Left lobe of liver (tissue), 2 donors: ENCODE data around the gene RERE. TPM values are rescaled to one million over a fixed set of nuclear protein-coding genes. Genes with fewer than 3 reads are reported as not detected.

ENCODE experiments used
- ATAC-seq: fragments of 200-7000 bp; cut with Tn5 transposase; one replicate; pipeline ENCODE4 v1.9.1; 2020; ENCODE audit warnings: mild to moderate bottlenecking, moderate library complexity
- DNase-seq: peaks from one replicate; pipeline ENCODE4 v3.0.0-alpha.2; 2020; ENCODE audit warnings: low spot score
- total RNA-seq: library from RNA; stranded (reverse); gene quantifications from one replicate; pipeline ENCODE4 v1.2.1, GENCODE V29; 2021
- donor health status: DM: no; HTN: no; CAD: no; lungs with moderate emphysema.
- donor health status: DM: no; HTN: yes; CAD: no.

Gene RERE
- total RNA-seq, 1 donor from 2014 or later, result 30.9 TPM

DNA sequence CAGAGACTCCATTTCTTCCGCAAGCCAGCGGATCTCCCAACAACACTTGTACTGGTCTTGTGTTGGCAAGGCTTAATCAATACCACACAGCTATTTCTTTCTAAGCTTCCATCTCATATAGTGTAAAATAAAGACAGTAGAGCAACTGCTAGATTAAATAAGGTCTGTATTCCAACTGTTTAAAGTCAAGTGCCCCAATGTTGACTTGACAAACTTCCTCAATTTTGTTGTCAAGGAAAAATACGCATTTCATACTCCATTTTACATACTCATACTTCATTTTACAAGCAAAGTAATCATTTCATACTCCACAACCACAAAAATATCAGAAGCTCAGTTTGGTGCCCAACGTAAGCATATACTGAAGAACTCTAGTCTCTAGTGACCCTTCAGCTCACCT lies 143.0 kb downstream of the RERE start:
- DNase-seq, result no peak
- no peak for ATAC-seq

DNA sequence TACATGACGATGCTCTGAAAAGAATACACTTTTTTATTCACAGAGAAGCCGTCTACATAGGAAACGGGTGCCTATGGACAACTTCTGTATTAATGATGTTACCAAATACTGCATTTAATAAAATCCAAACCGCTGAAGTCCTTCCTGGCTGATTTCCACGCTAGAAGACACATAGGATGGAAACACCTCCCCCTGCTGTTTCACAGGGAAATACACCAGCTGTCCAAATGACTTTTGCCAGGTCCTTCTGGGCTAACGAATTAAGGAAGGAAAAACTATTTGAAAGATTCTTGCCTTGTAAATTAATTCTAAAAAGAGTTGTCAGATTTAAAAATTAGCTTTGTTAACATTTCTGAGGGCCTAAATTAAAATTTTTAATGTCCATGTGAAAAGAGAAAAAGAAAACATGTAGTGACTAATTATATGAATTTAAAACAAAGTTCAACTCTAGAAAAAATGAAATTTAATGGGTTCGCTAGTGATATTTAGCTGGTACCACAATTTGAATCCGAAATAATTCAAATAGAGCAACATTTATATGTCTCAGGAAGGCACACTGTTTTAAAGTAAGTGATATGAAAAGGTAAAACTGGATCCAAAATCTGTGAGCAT lies 146.0 kb downstream of the RERE start:
- ATAC-seq (peak; percentile 80), DNase-seq (no peak)

- DNase-seq (no peak), ATAC-seq (no peak)
Measured at GRCh38 chr1:8670371-8670818, 147.0 kb downstream of the RERE start.

GRCh38 chr1:8669606-8670335 lies 147.7 kb downstream of the RERE start:
- DNase-seq (no peak), ATAC-seq (no peak)

- DNase-seq (no peak), ATAC-seq (peak; percentile 44)
Measured at GRCh38 chr1:8667869-8668594, 149.4 kb downstream of the RERE start.

DNA sequence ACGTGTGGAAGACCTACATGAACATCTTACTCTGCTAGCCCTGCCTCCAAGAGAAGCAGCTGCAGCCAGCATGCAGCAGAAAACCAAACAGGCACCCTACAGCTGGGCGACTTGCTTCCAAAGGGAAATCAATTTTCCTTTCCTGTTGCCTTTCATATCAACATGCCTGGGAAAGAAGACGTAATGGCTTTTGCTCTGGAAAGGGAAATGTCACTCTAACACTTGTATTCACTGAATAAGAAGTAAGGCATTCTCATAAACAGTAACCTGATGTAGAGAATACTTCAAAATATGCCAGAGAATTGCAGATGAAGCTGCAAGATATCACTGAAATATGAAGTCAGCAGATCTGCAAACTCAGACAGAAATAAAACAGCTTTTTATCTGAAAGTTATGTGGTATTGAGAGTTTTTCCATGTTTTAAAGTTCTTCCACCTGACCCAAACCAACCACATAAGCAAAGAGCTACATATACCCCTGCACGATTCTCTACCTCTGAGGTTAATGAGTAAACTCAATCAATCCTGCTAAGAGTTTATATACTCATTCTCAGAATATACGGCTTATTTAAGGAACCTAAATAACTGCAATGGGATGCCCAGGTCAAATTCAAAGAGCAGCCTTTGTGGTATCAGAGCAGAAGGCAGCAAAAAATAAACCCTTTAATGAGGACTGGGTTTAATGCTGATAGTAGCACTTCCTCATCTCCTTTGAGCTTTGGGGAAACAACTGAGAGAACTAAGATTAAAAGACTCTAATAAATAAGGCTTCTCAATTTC lies 150.9 kb downstream of the RERE start:
- ATAC-seq (peak; percentile 48), DNase-seq (no peak)

- DNase-seq (no peak), ATAC-seq (no peak)
Measured at GRCh38 chr1:8665833-8666232, 151.6 kb downstream of the RERE start.

- DNase-seq, result no peak
Measured at GRCh38 chr1:8664887-8665286, 152.6 kb downstream of the RERE start.

GRCh38 chr1:8663915-8664329 lies 153.5 kb downstream of the RERE start:
- ATAC-seq, result peak; percentile 78
- no peak for DNase-seq

More at GRCh38 chr1:8664887-8665286, 152.6 kb downstream of the RERE start:
- no peak for ATAC-seq

DNA sequence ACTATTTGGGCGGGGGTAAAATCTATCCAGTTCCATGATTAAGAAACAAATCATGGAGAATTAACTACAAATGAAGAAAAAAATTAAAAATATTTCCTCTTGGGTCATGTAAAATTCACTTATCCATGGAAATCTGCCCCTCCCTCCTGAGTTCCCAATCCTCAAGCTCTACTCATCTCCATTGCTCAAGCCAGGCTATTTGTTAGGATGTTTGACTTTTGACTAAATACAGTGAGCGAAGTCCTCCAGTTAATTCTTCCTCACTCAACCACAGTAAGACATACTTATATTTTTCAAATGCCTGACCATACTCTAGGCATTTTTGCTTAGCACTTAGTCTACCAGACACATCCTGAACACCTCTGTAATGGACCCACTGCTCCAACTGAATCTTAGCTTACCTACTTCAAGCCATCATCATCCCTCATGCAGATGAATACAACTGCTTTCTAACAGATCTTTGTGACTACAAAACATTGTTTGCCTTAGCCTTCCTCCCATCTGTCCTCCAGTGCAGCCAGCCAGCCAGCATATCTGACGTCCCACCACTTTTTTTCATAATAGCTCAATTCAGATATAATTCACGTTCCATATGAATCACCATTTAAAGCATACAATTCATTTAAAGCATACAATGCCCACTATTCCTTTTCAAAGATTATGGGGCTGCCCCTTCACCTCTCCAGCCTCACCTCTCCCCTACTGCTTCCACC lies 154.2 kb downstream of the RERE start:
- no peak for ATAC-seq

GRCh38 chr1:8662380-8663072 lies 154.9 kb downstream of the RERE start:
- ATAC-seq, result no peak
- no peak for DNase-seq

More for the DNA sequence above, 154.2 kb downstream of the RERE start:
- no peak for DNase-seq

GRCh38 chr1:8661185-8662110 lies 156.0 kb downstream of the RERE start:
- DNase-seq (no peak), ATAC-seq (peak; percentile 19)

- peak; percentile 55 for ATAC-seq
- DNase-seq, result no peak
Measured at GRCh38 chr1:8660411-8660828, 157.0 kb downstream of the RERE start.

DNA sequence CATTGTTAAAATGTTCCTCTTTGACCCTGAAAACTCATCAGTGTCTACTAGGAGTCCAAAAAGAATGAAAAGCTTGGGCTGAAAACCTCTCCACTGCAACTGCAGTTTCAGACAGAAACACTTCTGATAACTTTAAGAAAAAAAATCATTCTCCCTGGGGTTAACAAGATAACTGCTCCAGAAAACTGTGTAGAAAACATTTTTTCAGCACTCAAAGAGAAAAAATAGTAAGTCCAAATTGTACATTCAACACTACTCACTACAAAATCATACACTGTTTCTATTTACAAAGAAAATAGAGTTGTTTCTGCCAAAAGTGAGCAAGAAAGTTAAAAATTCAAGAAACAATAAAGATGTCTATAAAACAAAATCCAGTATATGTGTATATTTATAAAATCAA lies 157.8 kb downstream of the RERE start:
- ATAC-seq (no peak), DNase-seq (no peak)

GRCh38 chr1:8653878-8654277 lies 163.6 kb downstream of the RERE start:
- DNase-seq (no peak), ATAC-seq (no peak)

- ATAC-seq, result no peak
Measured at GRCh38 chr1:8652467-8653046, 164.9 kb downstream of the RERE start.

DNA sequence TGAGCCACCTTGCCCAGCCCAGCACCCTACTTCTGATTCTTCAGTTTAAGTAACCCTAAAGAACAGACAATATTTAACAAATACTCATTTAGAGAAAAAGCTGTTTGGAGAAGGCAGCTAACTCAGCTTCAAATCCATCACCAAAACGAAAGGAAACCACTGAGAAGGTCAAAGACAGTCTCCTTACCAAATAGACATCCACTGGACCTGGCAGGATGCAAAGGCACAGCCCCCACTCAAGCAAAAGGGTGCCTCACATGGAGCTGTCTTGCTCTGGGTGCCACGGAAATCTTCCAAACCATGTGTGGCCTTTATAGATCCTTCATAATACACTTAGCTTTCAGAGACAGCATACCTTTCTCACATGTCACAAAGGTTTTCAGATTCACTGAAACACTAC lies 165.5 kb downstream of the RERE start:
- DNase-seq, result no peak
- no peak for ATAC-seq

More at GRCh38 chr1:8652467-8653046, 164.9 kb downstream of the RERE start:
- DNase-seq, result no peak

DNA sequence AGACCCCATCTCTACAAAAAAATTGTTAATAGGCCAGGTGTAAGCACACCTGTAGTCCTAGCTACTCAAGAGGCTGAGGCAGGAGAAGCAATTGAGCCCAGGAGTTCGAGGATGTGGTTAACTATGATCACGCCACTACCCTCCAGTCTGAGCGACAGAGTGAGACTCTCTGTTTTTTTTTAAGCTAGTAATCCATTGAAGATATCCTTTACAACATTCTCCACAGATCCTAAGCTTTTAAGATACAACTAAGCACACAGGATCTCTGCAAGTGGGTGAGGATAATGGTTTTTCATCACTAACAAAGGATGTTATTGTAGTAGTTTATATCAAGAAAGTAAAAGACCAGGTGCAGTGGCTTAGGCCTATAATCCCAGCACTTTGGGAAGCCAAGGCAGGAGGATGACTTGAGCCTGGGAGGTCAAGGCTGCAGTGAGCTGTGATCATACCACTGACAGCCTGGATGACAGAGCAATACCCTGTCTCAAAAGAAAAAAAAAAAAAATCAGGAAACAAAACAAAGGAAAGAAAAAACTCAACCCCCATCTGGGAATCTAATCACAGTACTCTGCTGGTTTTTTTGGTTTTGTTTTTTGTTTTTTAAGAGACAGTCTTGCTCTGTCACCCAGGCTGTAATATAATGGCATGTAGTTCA lies 166.1 kb downstream of the RERE start:
- ATAC-seq, result no peak
- no peak for DNase-seq
